Muscle of leg (tissue), 11 donors: ENCODE results near the gene NR2E3. TPM values are rescaled to one million over a fixed set of nuclear protein-coding genes. Genes with fewer than 3 reads are reported as not detected.
"Not testable (repeated sequence)": the region's sequence is repeated elsewhere in the genome, so short reads cannot be mapped to it uniquely, and the experiment has no call there.

Experiments used
- DNase-seq: peaks from one replicate; pipeline ENCODE4 v3.0.0; 2013
- H3K27ac ChIP-seq: one replicate; pipeline ENCODE4 v1.5.1; 2013; ENCODE audit warnings: mild to moderate bottlenecking, low read length, control low read depth
- H3K27me3 ChIP-seq: one replicate; pipeline ENCODE4 v1.6.1; 2013; ENCODE audit warnings: low read length; ENCODE audit not compliant: control insufficient read depth, insufficient read depth
- H3K36me3 ChIP-seq: one replicate; pipeline ENCODE4 v1.6.1; 2013; ENCODE audit warnings: low read length; ENCODE audit not compliant: control insufficient read depth, insufficient read depth
- H3K4me1 ChIP-seq: one replicate; pipeline ENCODE4 v1.6.1; 2013; ENCODE audit warnings: low read length; ENCODE audit not compliant: control insufficient read depth, insufficient read depth
- H3K4me3 ChIP-seq: one replicate; pipeline ENCODE4 v1.5.1; 2013; ENCODE audit warnings: low read length, control low read depth
- H3K9me3 ChIP-seq: replicated peaks from 2 replicates; pipeline ENCODE4 v1.6.1; 2013; ENCODE audit warnings: low read depth, low read length; ENCODE audit not compliant: control insufficient read depth
- WGBS: methylation state at CpG from one replicate; pipeline ENCODE4 v1.1.5; 2013; ENCODE audit warnings: missing lambda C conversion rate; ENCODE audit not compliant: insufficient coverage; 5-methylcytosine and 5-hydroxymethylcytosine counted together
- polyA plus RNA-seq, 8 donors: library from polyadenylated mRNA; unstranded; fragments of 120-200 nt; gene quantifications; one replicate each; pipeline versions ENCODE4 v1.2.1 to v1.2.3, GENCODE V29; 2013; ENCODE audit warnings: inconsistent platforms in 1 of 8, low replicate concordance in 1 of 8; ENCODE audit not compliant: insufficient read length in 8 of 8, insufficient read depth in 1 of 8
- total RNA-seq: library from RNA; stranded (reverse); fragments of 120-200 nt; gene quantifications from one replicate; pipeline ENCODE4 v1.2.4, GENCODE V29; 2013

The NR2E3 gene
- total and polyA plus RNA-seq, 9 donors: 2.3 to 7.8 (median 3.4) TPM

DNA sequence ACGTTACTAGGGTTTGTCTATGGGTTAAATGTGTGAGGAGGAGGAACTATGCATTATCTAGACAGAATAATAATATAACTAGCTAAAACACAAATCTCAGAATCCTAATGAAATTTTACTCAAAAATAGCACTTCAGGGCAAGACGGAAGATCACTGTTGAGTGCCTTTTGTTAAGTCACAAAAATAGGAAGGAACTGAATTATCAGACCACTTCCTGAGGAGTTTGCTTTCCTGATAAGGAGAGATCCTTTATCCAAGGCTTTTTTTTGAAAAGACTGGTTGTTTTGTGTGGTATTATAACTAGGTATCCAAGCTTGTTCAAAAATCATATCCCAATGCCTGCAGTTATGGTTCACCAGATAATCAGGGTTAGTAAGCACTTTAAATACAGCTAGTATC, 34.6 kb downstream of the NR2E3 start:
- H3K27ac ChIP-seq: no peak overlapping the region
- H3K27me3 ChIP-seq: no peaks in the 10 kb centered on the region
- WGBS: no CpG with 5 or more reads among the region's 2 CpGs
- no peak for DNase-seq
- no peak overlapping the region for H3K4me3 ChIP-seq
- H3K9me3 ChIP-seq: no peaks in the 10 kb centered on the region
- H3K4me1 ChIP-seq: no peaks in the 10 kb centered on the region
- H3K36me3 ChIP-seq: peaks cover 31% of the 10 kb centered on the region

DNA sequence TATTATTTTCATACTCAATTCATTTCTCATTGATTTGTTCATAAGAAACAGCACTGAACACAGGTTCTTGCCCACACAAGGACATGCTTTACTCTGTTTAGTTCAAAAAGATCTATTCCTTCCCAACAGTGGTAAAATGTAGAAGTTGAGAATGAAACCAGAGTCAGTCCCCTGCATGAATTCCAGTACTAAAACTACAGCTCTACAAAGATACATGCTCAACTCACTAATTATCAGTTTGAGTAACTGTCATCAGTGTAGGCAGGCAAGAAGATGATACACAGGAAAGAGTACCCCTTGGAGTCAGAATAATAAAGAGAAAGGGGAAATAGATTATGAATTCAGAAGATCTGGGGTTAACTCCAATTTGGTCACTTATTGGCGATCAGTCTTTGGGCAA, 43.2 kb downstream of the NR2E3 start:
- Histone ChIP-seq H3K36me3 (peaks cover 26% of the 10 kb centered on the region), H3K27ac (no peak overlapping the region), H3K9me3 (no peaks in the 10 kb centered on the region), H3K27me3 (no peaks in the 10 kb centered on the region), H3K4me3 (no peak overlapping the region), H3K4me1 (no peaks in the 10 kb centered on the region)
- WGBS: no CpG with 5 or more reads among the region's 1 CpG
- no peak for DNase-seq

- not testable (repeated sequence) for H3K36me3 ChIP-seq, H3K27ac ChIP-seq, H3K27me3 ChIP-seq, H3K4me1 ChIP-seq, DNase-seq, H3K4me3 ChIP-seq, H3K9me3 ChIP-seq
- no CpG with 5 or more reads among the region's 4 CpGs for WGBS
Observed at GRCh38 chr15:71858232-71858631, 47.9 kb downstream of the NR2E3 start.
